Inferior parietal cortex (tissue), 1 donor: ENCODE measurements around the gene DAG1.

Experiments used
- DNase-seq: peaks from one replicate; pipeline ENCODE4 v3.0.0-alpha.2; 2016; ENCODE audit errors: extremely low spot score

Gene DAG1

GRCh38 chr3:49518016-49518415, 47.9 kb downstream of the DAG1 start:
- DNase-seq: no peak

- no peak for DNase-seq
Measured at GRCh38 chr3:49518441-49518840, 48.4 kb downstream of the DAG1 start.

- DNase-seq: peak; percentile 79
Measured at GRCh38 chr3:49519296-49519695, 49.2 kb downstream of the DAG1 start.

- DNase-seq: no peak
Measured at GRCh38 chr3:49519916-49520385, 49.9 kb downstream of the DAG1 start.

DNA sequence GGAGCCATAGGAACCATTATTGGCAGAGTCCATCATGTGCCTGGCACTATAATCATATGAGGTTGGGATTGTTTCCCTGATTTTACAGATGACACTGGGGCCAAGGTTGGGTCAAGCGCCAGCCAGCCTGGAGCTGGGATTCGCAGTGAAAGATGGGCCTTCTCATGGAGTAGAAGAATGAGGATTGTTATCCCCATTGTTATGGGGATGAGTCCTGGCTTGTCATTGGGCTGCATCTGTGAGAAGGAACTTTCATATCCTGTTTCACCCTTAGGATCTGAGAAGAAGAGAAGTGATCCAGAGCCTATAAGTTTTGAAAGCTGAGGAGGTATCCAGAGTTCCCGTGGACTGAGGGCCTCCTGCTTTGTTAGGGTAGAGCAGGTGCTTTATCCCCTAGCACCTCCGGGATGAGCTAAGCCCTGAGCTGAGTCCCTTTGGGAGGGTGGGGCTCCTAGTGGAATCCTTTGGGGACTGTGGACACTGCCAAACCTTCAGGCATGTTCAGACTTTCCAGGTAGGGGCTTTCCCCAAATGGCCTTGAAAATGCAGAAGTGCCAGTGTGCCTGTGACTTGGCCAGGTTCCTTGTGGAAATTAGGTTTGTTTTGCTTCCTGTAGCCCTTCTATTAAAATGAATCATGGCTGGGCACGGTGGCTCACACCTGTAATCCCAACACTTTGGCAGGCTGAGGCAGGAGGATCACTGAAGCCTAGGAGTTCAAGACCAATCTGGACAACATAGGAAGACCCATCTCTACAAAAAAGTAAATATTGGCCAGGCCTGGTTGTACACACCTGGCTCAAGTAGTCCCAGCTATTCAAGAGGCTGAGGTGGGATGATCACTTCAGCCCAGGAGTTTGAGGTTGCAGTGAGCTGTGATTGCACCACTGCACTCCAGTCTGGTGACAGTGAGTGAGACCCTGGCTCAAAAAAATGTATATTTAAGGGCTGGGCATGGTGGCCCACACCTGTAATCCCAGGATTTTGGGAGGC, 54.0 kb downstream of the DAG1 start:
- DNase-seq: no peak

DNA sequence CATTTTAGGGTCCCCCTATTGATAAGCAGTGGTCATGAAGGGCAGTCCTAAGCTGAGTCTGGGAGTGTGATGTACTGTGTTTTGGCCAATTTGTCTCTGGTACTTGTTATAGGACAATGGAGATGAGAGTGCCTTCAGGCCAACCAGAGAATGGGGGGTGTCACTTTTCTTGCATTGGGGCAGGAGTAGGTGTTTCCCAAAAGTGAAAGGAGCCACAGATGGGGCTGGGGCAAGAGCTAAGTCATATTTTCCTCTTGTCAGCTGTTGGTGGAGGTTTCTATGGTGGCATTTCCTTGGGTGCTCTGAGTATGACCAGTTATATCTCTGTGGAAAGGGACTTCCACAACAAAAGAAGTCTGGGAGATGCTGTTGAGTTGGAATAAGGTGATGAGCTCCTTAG, 59.5 kb downstream of the DAG1 start:
- DNase-seq: no peak

DNA sequence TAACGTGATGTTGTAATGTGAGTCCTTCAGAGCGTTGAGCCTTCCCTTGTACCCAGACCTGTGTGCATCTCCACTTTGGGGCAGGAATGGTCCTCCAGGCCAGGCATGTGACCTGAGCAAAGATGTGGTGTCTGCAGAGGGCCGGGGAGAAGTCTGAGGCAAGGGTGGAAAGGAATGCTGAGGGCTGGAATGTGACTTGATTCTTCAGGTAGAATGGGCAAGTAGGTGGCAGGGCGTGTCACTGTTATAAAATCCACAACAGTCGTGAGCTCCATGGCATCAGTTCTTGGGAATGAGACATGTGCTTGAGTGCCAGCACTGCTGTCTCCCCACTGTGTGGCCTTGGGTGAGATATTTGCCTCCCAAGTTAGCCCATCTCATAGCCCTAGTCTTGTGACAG, 60.2 kb downstream of the DAG1 start:
- DNase-seq: no peak

DNA sequence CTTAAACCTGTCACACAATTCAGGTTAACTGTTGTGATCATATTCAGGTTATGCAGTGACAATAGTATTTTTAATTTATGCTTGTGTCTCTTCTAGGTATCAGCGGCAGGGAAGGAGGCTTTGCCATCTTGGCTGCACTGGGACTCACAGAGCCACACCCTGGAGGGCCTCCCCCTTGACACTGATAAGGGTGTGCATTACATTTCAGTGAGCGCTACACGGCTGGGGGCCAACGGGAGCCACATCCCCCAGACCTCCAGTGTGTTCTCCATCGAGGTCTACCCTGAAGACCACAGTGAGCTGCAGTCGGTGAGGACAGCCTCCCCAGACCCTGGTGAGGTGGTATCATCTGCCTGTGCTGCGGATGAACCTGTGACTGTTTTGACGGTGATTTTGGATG, 60.6 kb downstream of the DAG1 start:
- no peak for DNase-seq

GRCh38 chr3:49531218-49531617, 61.2 kb downstream of the DAG1 start:
- no peak for DNase-seq

DNA sequence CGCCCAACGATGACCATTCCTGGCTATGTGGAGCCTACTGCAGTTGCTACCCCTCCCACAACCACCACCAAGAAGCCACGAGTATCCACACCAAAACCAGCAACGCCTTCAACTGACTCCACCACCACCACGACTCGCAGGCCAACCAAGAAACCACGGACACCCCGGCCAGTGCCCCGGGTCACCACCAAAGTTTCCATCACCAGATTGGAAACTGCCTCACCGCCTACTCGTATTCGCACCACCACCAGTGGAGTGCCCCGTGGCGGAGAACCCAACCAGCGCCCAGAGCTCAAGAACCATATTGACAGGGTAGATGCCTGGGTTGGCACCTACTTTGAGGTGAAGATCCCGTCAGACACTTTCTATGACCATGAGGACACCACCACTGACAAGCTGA, 61.6 kb downstream of the DAG1 start:
- DNase-seq: no peak

DNA sequence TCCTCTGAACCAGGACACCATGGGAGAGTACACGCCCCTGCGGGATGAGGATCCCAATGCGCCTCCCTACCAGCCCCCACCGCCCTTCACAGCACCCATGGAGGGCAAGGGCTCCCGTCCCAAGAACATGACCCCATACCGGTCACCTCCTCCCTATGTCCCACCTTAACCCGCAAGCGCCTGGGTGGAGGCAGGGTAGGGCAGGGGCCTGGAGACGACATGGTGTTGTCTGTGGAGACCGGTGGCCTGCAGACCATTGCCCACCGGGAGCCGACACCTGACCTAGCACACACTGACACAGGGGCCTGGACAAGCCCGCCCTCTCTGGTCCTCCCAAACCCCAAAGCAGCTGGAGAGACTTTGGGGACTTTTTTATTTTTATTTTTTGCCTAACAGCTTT, 63.0 kb downstream of the DAG1 start:
- DNase-seq: no peak

GRCh38 chr3:49533786-49534519, 63.9 kb downstream of the DAG1 start:
- DNase-seq: no peak

GRCh38 chr3:49534581-49535441, 64.7 kb downstream of the DAG1 start:
- peak; percentile 71 for DNase-seq

GRCh38 chr3:49535971-49536874, 66.2 kb downstream of the DAG1 start:
- DNase-seq: no peak

GRCh38 chr3:49536875-49537533, 66.9 kb downstream of the DAG1 start:
- no peak for DNase-seq

DNA sequence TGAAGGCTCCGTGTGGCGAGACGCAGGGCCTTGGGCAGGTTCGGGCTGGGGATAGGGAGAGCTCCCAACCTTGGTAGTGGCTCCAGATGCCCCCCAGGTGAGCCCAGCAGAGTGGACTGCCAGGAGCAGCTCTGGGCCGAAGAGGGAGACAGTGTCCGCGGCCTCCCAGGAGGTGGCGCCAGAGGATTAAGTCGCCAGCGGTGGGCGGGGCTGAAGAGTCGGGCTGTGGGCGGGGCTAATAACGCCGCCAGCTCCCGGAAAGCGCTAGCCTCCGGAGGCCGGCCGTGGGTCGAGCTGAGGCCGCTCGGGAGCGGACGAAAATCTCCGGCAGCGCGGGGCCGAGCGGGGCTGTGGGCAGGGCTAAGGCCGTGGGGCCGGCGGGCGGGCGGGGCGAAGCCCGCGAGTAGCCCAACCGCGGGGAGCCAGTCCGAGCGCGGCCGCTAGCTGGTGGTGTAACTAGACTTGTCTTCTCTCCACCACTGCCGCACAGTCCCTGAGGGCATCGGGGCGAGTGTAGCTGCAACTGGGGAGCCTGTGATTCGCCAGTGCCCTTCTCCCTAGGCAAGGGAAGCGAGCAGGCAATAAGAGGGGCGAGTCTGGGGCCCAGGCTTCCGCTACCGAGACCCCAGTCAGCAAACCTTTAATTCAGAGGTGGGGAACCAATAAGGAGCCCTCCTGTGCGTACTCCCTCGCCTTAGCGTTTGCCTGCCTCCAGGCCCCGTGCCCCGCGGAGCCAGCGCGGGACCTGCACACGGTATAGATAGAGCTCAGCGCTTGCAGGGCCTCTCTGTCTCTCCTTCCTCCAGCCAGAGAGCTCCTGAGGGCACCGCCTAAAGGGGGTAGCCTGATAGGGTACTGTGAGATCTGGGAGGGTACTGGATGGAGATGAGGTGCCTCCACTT, 69.8 kb downstream of the DAG1 start:
- DNase-seq: peak; percentile 87

- DNase-seq: no peak
Measured at GRCh38 chr3:49552087-49552486, 82.0 kb downstream of the DAG1 start.

DNA sequence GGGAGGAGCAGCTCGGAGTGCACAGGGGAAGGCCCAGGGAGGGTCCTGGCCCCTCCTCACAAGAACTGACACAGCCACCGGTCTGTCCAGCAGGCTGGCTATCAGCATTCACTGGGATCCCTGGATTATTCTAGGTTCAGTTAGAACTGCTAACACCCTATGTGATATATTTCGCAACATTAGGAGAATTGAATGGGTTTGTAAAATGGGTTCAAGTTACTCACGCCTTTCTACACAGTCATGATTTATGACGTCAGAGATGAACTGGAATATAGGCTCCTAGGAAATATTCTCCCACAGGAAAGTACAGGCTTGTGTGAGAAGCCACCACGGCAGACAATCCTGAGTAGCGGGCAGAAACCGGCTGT, 83.2 kb downstream of the DAG1 start:
- no peak for DNase-seq
